ENCODE data around the gene ZNF277.

DNA sequence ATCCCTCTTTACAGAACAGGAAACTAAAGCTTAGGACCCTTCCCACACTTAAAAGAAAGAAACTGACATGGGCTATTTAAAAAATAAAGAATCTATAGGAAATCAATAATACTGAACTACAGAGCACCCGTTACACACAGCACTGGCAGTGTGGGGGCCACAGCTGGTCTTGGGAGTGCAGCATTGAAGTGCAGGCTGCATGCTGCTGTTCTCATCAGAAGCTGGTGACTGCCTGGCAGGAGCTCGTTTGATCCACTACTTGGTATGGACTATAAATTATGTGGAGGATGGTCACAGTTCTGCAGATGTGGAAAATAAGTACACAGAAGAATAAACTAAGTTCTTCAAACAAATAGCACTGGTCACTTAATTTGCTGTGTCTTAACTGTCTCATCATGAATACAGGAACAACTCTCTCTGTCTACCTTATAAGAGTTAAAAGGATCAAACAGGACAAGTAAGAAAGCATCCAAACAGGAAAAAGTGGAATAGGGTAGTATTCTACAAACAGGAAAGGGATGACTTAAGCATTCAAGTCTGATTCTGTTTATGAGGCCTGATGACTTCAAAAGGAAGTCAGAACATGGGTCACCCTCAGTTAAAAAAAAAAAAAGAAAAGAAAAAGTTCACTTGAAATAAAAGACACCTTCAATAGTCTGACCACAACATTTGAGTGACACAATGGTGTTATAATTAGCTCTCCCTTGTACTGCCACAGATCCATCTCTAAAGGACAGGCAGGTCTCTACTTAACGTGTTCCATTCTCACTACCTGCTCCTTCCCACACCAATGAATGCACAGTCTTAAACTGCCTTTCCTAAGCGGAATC lies 21.3 kb upstream of the ZNF277 start:
- TF ChIP-seq, protein P1, sequence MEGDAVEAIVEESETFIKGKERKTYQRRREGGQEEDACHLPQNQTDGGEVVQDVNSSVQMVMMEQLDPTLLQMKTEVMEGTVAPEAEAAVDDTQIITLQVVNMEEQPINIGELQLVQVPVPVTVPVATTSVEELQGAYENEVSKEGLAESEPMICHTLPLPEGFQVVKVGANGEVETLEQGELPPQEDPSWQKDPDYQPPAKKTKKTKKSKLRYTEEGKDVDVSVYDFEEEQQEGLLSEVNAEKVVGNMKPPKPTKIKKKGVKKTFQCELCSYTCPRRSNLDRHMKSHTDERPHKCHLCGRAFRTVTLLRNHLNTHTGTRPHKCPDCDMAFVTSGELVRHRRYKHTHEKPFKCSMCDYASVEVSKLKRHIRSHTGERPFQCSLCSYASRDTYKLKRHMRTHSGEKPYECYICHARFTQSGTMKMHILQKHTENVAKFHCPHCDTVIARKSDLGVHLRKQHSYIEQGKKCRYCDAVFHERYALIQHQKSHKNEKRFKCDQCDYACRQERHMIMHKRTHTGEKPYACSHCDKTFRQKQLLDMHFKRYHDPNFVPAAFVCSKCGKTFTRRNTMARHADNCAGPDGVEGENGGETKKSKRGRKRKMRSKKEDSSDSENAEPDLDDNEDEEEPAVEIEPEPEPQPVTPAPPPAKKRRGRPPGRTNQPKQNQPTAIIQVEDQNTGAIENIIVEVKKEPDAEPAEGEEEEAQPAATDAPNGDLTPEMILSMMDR (IDR thresholded peaks at IDR 0.05) = no peak
- TF ChIP-seq POLR2A (IDR thresholded peaks at IDR 0.05) (no peak), EP300 (IDR thresholded peaks at IDR 0.05) (no peak)
